NCI-H2107 treated with DMSO at 0.1 percent for 48 hours (cell line): ENCODE measurements around the gene GNAI2.
"Not testable (repeated sequence)": the region's sequence is repeated elsewhere in the genome, so short reads cannot be mapped to it uniquely, and the experiment has no call there.

Experiments used
- DNase-seq: peaks from one replicate; lab custom pipeline; 2025; ENCODE audit not compliant: unreplicated experiment; lab: John Stamatoyannopoulos, UW

The GNAI2 gene

GRCh38 chr3:50224639-50225038 lies 11.4 kb upstream of the GNAI2 start:
- DNase-seq: no peak

DNA sequence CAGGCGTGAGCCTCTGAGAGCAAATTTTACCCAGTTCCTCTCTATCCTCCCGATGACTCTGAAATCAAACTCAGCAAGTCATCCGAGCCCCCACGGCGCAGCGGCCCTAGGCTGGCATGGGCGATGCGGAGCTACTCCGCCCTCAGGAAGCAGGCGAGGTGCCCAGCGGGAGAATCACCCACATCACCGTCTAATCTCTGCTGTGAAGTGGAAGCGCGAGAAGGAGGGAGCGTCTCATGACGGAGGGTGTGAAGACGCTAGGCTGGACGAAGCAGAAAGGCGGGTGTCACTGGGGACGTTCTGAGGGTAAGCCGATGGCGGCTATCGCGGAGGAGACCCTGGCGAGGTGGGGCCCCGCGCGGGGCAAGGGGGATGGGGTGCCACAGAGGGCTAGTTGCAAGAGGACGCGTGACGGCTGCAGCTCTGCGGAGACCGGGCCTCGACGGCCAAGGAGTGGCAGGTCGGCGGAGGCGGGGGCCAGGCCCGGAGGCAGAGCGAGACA lies 9.1 kb upstream of the GNAI2 start:
- DNase-seq: no peak

DNA sequence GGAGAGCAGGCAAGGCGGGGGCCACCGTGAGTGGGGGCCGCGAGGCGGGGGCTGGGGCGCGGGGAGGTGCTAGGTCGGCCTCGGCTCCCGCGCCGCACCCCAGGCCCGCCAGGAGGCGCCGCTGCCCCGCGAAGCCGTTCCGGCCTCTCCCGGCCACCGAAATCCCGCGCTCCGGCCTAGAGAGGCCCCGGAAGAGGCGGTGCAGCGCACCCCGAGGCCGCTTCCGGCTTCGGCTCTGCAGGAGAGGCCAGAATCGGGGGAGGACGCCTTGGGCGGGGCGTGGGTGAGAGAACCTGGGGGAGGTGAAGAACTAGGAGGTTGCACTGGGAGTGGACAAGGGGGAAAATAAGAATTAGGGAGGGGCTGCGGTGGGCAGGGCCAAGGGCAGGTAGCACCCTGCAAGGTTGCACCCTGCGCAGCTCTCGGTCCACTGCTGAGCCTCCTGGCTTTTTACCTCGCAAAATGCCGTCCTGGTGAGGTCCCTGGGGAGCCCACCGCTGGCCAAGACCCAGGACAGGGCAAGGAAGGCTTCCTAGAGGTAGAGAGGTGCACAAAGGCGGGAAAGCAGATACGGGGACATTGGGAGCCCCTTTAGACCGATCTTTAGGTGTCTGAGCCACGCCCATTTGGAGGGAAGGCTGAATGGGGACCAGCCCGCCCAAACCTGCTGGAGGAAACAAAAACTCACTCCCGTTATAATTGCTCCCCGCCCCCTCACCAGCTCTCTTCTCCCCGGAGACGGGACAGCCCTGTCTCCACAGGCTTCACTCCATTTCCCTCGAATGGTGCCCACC lies 8.4 kb upstream of the GNAI2 start:
- peak; percentile 66 for DNase-seq

DNA sequence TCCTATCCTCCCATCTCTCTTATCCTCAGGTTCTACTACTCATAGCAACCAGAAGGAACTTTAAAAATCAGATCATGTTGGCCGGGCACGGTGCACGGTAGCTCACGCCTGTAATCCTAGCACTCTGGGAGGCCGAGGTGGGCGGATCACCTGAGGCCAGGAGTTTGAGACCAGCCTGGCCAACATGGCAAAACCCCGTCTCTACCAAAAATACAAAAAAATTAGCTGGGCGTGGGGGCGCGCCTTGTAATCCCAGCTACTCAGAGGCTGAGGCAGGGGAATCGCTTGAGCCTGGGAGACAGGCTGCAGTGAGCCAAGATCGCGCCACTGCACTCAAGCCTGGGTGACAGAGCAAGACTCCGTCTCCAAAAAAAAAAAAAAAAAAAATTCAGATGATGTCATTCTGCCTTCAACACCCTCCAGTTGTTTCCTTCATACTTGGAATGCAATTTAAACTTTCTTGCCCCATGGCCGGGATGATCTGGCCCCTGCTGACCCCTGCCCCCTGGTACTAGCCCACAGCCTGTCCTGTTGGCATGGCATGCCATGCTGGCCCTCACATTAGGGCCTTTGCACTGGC lies 7.7 kb upstream of the GNAI2 start:
- DNase-seq: not testable (repeated sequence)

GRCh38 chr3:50229490-50229889 lies 6.5 kb upstream of the GNAI2 start:
- no peak for DNase-seq

DNA sequence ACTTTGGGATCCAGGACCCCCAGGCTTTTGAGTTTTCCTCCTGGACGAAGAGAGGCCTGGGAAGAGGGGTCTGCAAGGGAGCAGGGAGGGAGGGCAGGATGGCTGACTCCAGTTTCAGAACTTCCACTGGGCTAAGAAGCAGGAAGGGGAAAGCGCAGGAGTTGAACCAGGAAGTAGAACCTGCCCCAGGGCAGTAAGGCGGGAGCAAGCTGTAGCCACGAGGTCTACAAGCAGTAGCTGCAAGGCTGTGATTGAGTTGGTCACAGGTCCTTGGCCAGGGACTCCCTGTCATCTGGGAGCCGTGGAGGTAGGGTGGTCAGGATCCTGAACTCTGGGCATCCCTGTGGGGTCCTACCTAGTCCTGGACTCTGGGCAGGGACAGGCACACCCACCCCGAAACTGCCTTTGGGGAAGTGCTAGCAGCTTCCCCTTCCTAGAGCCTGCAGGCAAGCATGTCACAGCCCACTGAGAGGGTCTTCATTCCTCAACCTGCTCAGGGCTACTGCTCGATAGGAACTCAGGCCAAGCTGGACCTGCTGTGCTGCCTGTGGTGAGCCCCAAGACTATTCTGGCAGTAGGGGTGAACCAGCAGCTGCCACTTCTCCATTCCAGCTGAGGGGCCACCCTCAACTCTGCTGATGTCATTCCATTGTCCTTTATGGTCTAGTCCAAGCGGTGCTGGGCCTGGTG lies 5.8 kb upstream of the GNAI2 start:
- no peak for DNase-seq

GRCh38 chr3:50230794-50231125 lies 5.2 kb upstream of the GNAI2 start:
- no peak for DNase-seq

GRCh38 chr3:50231581-50231980 lies 4.4 kb upstream of the GNAI2 start:
- DNase-seq: no peak

- no peak for DNase-seq
These were observed 3.7 kb upstream of the GNAI2 start for GRCh38 chr3:50232303-50232702.

DNA sequence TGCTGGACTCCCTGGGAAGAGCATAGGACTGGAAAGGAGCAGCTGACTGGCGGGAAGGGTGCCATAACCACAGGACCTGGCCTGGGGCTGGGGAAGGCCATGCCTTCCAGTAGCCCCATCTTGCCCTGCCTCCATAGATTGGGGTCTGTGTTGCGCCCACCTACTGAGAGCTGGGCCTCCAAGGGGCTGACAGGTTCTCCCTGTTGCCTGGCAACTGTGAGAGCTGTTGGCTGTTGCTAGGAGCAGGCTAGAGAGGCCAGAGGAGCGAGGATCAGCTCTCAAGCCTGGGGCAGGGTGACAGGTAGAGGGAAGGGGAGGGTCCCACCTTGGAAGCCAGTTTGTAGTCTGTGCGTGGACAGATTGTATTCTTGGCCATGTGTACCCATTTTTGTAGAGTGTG lies 2.8 kb upstream of the GNAI2 start:
- DNase-seq: no peak

GRCh38 chr3:50236484-50237132 lies 604 bp downstream of the GNAI2 start:
- no peak for DNase-seq

GRCh38 chr3:50237133-50237651 lies 1.2 kb downstream of the GNAI2 start:
- no peak for DNase-seq

DNA sequence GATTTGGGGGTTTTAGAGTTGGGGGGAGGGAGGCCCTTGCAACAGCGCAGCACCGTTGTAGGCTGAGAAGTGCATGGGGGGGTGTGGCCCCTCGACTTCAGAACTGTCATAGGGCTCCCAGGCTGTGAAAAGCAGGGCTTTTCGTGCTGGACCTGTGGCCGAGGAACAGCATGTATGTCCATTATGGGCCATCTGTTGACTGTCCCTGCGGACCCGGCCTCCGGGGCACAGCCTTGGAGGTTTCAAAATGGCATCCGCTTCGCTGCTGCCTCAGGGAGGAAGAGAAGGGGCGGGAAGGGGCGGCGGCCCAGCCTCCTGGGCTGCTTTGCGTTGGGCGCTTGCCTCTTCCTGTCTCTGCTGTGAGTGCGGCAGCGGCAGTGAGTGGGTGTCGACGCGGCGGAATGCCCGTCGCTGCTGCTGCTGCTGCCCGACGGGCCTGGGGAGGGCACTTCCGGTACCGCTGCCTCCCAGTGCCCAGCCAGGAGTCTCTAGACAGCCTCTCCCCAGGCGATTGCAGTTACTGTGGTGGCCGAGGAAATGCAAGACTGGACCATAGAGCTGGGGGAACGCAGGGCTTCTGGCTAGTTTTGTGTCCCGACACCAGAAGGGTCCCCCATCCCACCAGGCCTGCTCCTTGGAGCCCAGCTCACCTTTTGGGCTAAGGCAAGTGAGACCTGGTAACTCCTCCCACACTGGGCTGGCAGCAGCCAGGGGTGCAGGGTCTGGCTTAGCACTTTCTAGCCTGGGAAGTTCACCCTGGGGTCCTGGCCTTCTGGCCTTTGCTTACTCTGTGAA lies 1.9 kb downstream of the GNAI2 start:
- DNase-seq: no peak

- no peak for DNase-seq
These were observed 2.6 kb downstream of the GNAI2 start for GRCh38 chr3:50238549-50239026.

GRCh38 chr3:50239649-50240048 lies 3.6 kb downstream of the GNAI2 start:
- no peak for DNase-seq

DNA sequence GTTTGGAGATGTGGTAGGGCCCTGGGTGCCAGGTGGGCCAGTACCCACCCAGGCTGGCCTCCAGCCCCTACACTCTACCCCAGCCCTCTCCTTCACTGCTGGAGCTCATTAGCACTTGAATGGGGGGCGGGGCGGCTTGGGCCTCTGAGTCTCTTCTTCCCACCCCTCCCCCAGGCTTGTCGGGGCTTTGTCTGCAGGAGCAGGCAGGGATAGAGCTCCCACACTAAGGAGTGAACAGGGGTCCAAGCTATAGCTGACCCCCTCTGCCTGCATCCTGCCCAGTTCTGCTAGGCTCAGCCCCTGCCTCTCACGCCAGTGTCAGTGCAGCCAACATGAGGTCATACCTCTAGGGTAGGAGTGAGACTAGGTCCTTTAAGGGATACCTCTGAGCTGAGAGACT lies 5.2 kb downstream of the GNAI2 start:
- DNase-seq: no peak

DNA sequence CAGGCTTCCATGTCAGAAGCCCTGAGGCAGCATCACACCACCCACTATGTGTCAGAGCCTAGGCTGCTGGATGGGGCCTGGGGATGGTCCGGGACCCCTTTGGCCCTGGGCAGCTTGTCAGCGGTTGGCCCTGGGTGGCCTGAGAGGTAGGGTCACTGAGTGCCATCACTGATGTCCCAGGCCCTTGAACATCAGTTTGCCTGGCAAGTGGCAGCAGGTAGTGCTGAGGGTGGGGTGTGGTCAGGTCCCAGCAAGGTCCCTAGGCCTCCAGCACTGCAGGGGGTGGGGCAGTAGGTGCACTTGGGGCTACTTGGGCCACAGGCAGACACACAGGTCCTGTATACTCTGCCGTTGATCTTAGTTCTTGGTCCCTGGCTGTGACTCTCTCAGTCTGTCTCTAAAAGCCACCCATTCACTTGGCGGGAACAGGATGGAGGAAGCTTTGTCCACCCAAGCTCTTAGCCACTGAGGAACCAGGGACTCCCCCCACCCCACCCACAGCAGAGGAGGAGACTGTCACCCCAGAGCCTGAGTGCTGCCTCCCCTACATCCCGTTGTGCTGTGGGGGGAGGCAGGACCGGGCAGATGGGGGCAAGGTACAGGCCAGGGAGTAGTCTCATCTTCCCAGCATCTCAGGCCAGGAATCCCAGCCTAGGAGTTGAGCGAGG lies 5.8 kb downstream of the GNAI2 start:
- no peak for DNase-seq

- no peak for DNase-seq
These were observed 6.4 kb downstream of the GNAI2 start for GRCh38 chr3:50242381-50242770.

DNA sequence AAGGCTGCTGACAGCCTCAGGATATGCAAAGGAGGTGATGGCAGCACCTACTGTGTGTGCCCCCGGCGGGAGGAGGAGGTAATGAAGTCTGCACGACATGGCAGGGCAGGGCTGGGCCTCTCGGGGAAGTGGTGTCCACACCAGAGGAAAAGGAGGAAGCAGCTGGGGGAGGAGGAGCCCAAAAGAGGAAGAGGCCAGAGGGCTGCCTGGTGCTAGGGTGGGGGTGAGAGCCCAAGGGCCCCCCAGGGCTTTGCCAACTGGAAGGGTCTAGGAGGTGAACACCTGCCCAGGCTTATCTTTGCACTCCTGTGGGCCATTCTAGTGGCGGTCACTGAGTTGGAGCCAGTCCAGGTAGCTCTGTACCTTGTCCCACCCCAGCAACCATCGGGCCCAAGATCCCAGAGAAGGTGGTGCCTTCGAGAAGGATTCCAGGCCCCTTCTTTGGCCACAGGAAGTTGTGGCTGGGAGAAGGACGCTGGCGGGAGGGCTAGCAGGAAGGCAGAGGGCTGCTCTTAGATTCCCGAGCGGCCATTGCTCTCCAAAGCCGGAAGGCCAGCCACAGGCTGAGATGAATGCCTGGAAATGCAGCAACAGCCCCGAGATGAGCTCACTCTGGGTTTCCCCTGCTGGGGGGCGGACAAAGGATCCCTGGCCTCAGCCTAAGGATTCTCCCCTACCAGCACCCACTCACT lies 7.0 kb downstream of the GNAI2 start:
- no peak for DNase-seq

DNA sequence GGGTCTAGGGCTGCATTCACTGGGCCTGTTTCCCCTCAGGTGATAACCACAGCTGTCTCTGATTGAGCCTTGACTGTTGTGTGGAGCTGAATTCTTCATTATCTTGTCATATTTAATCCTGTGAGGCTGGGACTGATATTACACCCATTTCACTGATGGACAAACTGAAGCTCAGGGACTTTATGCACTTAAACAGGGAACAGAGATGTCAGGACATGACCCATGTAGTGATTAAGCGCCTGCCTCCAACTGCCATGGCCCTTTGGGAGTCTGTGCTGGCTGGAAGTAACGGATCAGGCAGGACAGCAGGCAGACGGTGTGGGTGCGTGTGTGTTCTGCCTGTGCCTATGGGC lies 7.5 kb downstream of the GNAI2 start:
- DNase-seq: no peak
